GM19238 (cell line): Measurements from ENCODE around the gene RAB4A.
"Not testable (repeated sequence)": the region's sequence is repeated elsewhere in the genome, so short reads cannot be mapped to it uniquely, and the experiment has no call there.

Experiments
- DNase-seq: peaks from one replicate; pipeline ENCODE4 v3.0.0; 2011; ENCODE audit warnings: low spot score; ENCODE audit not compliant: insufficient read length

Gene RAB4A

GRCh38 chr1:229271448-229272159 lies 693 bp downstream of the RAB4A start:
- DNase-seq: peak; percentile 17

GRCh38 chr1:229272164-229273158 lies 1.6 kb downstream of the RAB4A start:
- no peak for DNase-seq

- DNase-seq: no peak
Observed at GRCh38 chr1:229273507-229274232, 2.8 kb downstream of the RAB4A start.

- DNase-seq: no peak
Observed at GRCh38 chr1:229275005-229275404, 4.1 kb downstream of the RAB4A start.

GRCh38 chr1:229278120-229278741 lies 7.3 kb downstream of the RAB4A start:
- no peak for DNase-seq

GRCh38 chr1:229279242-229279641 lies 8.3 kb downstream of the RAB4A start:
- DNase-seq: no peak

GRCh38 chr1:229280037-229280828 lies 9.3 kb downstream of the RAB4A start:
- DNase-seq: no peak

GRCh38 chr1:229280921-229281320 lies 10.0 kb downstream of the RAB4A start:
- no peak for DNase-seq

GRCh38 chr1:229281339-229281926 lies 10.5 kb downstream of the RAB4A start:
- DNase-seq: no peak

- no peak for DNase-seq
Observed at GRCh38 chr1:229282295-229282823, 11.4 kb downstream of the RAB4A start.

GRCh38 chr1:229283183-229283611 lies 12.3 kb downstream of the RAB4A start:
- no peak for DNase-seq

- no peak for DNase-seq
Observed at GRCh38 chr1:229284887-229285286, 14.0 kb downstream of the RAB4A start.

- no peak for DNase-seq
Observed at GRCh38 chr1:229285440-229285839, 14.5 kb downstream of the RAB4A start.

- no peak for DNase-seq
Observed at GRCh38 chr1:229286099-229286766, 15.3 kb downstream of the RAB4A start.

GRCh38 chr1:229287267-229287666 lies 16.4 kb downstream of the RAB4A start:
- DNase-seq: no peak

GRCh38 chr1:229288516-229288915 lies 17.6 kb downstream of the RAB4A start:
- no peak for DNase-seq

GRCh38 chr1:229291686-229292085 lies 20.8 kb downstream of the RAB4A start:
- DNase-seq: not testable (repeated sequence)

- DNase-seq: no peak
Observed at GRCh38 chr1:229293528-229294204, 22.8 kb downstream of the RAB4A start.

- DNase-seq: no peak
Observed at GRCh38 chr1:229295745-229296144, 24.8 kb downstream of the RAB4A start.
